Heart left ventricle (tissue), 16 donors: ENCODE results near the gene FFAR3. TPM values are rescaled to one million over a fixed set of nuclear protein-coding genes. Genes with fewer than 3 reads are reported as not detected.

Experiments
- ATAC-seq, 4 donors: fragments of 200-7000 bp; cut with Tn5 transposase; one replicate each; pipeline ENCODE4 v1.9.1; 2020 to 2022; ENCODE audit warnings: moderate library complexity in 4 of 4, mild to moderate bottlenecking in 3 of 4, moderate number of reproducible peaks in 1 of 4
- DNase-seq, 5 donors: peaks; one replicate each; pipeline ENCODE4 v3.0.0-alpha.2; 2020
- H3K27ac ChIP-seq, 12 donors: fragments of 200-600 bp; sonication (generic) in 4 of 12; one replicate each; pipeline versions ENCODE4 v1.5.0 to v1.8.0; 2016 to 2022; ENCODE audit warnings: mild to moderate bottlenecking in 2 of 12
- H3K27me3 ChIP-seq, 9 donors: fragments of 200-600 bp; sonication (generic) in 2 of 9; one replicate each; pipeline versions ENCODE4 v1.5.1 to v1.8.0; 2016 to 2022; ENCODE audit warnings: mild to moderate bottlenecking in 3 of 9
- H3K36me3 ChIP-seq, 9 donors: fragments of 200-600 bp; sonication (generic) in 2 of 9; one replicate each; pipeline versions ENCODE4 v1.5.0 to v1.8.0; 2018 to 2022; ENCODE audit warnings: mild to moderate bottlenecking in 2 of 9
- H3K4me1 ChIP-seq, 12 donors: fragments of 200-600 bp; sonication (generic) in 4 of 12; one replicate each; pipeline versions ENCODE4 v1.5.0 to v1.8.0; 2016 to 2022; ENCODE audit warnings: mild to moderate bottlenecking in 3 of 12
- H3K4me3 ChIP-seq, 12 donors: fragments of 200-600 bp; sonication (generic) in 4 of 12; one replicate each; pipeline versions ENCODE4 v1.5.0 to v1.8.0; 2017 to 2022; ENCODE audit warnings: mild to moderate bottlenecking in 9 of 12, moderate library complexity in 4 of 12
- H3K9me3 ChIP-seq, 12 donors: fragments of 200-600 bp; sonication (generic) in 4 of 12; one replicate each; pipeline versions ENCODE4 v1.5.0 to v1.8.0; 2016 to 2022; ENCODE audit warnings: mild to moderate bottlenecking in 1 of 12
- POLR2A ChIP-seq, 2 donors: fragments of 450-650 bp; IDR thresholded peaks; one replicate each; pipeline ENCODE4 v1.6.1; 2017; ENCODE audit warnings: antibody characterized with exemption in 2 of 2, mild to moderate bottlenecking in 2 of 2, moderate library complexity in 2 of 2
- WGBS, 4 donors: extraction: QIAGEN DNeasy Blood & Tissue Kit in 2 of 4; methylation state at CpG; one replicate each; pipeline versions ENCODE4 v1.1.5 to v1.1.7; 2013 to 2018; 5-methylcytosine and 5-hydroxymethylcytosine counted together
- intact Hi-C, 10 donors: fragments of 100-400 bp; cut with DNase I; formaldehyde crosslinking; loops; one replicate each; pipeline versions ENCODE4 v1.11.1 to v1.14.2; 2022
- polyA plus RNA-seq, 2 donors: library from polyadenylated mRNA; stranded (reverse); fragments of 200-250 nt; gene quantifications; one replicate each; pipeline ENCODE4 v1.2.3, GENCODE V29; 2013
- total RNA-seq, 9 donors: library from RNA; depleted of rRNA in 2 of 9; stranded (reverse); fragments of >200 nt in 2 of 9; fragmentation: NEBNext Ultra II Directional in 3 of 9; extraction: Animal tissue kit (Norgen Biotek cat#: 25700) in 3 of 9; gene quantifications; one replicate each; pipeline versions ENCODE4 v1.1.0 to v1.2.4, GENCODE V29; 2016 to 2023
- TF ChIP-seq, protein P1 (sequence below), 12 donors: fragments of 200-600 bp; sonication (generic) in 4 of 12; IDR thresholded peaks; one replicate each; pipeline versions ENCODE4 v1.5.0 to v1.8.0; 2018 to 2022; ENCODE audit warnings: antibody characterized with exemption in 12 of 12, mild to moderate bottlenecking in 5 of 12
- donor health status: ischemic (EF 13 %, LVEDD 7.1; RV severe dilation, severe dysfunction).
- donor health status: healthy with polysubstance abuse.
- donor health status: DM: no; HTN: yes; CAD: no.
- donor health status: DM: no; HTN: no; CAD: no.
- donor health status: ischemic (EF 25% LVEDD 6.9; RV normal size, moderate dysfunction).
- donor health status: ischemic (EF 25% LVEDD 5.7; RV mildly dilated, moderate dysfunction).
- donor health status: healthy.
- donor health status: DM: yes; HTN: yes; CAD: no.
- donor health status: ischemic (EF 35%, LVEDD 5.7; RV mildly dilated, moderate dysfunction).
- donor health status: nonischemic (EF 11% LVEDD 7.7; RV severe dilation, severe dysfunction).
- donor health status: DM: yes; HTN: yes; CAD: no.
- donor health status: PGD.
- donor health status: ischemic (EF 29% LVEDD 5.4; RV normal size, mild dysfunction).
- donor health status: nonischemic (EF 23%, LVEDD 6.1; RV moderate dilation, normal function).

The FFAR3 gene
- total and polyA plus RNA-seq, 11 donors, result 0.11 to 0.96 (median 0.15) TPM; not detected in 8

DNA sequence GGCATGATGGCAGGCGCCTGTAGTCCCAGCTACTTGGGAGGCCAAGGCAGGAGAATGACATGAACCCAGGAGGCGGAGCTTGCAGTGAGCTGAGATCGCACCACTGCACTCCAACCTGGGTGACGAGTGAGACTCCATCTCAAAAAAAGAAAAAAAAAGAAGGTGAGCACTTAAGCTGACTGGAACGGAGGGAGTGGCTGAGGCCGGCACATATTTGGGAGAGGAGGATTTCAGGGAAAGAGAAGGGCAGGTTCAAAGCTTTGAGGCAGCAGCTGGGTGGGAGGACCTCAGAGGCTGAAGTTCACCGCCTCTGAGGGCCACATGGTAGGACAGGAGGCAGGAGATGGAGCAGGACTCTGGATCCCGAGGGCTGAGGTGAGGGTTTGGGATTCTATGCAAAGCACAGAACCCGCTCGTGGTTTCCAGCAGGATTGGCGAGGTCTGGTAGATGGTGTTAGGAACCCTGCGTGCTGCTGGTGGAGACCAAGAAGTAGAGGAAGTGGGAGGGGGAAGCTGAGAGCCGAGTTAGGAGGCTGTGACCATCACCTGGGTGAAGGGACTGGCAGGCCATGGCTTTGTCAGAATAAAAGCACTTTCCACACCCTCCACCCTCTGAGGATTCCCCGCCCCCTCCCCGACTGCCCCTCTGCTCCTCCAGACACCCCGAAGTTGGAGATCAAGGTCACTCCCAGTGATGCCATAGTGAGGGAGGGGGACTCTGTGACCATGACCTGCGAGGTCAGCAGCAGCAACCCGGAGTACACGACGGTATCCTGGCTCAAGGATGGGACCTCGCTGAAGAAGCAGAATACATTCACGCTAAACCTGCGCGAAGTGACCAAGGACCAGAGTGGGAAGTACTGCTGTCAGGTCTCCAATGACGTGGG is 20.9 kb upstream of the FFAR3 start:
- Histone ChIP-seq H3K9me3 (no peaks in the 10 kb centered on the region), H3K27me3 (peaks cover 0 to 18% (median 3%) of the 10 kb centered on the region in 9 donors), H3K36me3 (no peaks in the 10 kb centered on the region), H3K27ac (no peak overlapping the region), H3K4me3 (no peak overlapping the region), H3K4me1 (no peaks in the 10 kb centered on the region)
- WGBS, 4 donors, result 79 to 86% (median 82%) methylated on average over 25 of the region's 25 CpGs
- TF ChIP-seq, protein P1, sequence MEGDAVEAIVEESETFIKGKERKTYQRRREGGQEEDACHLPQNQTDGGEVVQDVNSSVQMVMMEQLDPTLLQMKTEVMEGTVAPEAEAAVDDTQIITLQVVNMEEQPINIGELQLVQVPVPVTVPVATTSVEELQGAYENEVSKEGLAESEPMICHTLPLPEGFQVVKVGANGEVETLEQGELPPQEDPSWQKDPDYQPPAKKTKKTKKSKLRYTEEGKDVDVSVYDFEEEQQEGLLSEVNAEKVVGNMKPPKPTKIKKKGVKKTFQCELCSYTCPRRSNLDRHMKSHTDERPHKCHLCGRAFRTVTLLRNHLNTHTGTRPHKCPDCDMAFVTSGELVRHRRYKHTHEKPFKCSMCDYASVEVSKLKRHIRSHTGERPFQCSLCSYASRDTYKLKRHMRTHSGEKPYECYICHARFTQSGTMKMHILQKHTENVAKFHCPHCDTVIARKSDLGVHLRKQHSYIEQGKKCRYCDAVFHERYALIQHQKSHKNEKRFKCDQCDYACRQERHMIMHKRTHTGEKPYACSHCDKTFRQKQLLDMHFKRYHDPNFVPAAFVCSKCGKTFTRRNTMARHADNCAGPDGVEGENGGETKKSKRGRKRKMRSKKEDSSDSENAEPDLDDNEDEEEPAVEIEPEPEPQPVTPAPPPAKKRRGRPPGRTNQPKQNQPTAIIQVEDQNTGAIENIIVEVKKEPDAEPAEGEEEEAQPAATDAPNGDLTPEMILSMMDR (IDR thresholded peaks at IDR 0.05), result no peak
- no peak for TF ChIP-seq POLR2A (IDR thresholded peaks at IDR 0.05)
- intact Hi-C loops, result no loop called here
- peak in 1 of 5 donors; percentile 10 for DNase-seq
- no peak for ATAC-seq

DNA sequence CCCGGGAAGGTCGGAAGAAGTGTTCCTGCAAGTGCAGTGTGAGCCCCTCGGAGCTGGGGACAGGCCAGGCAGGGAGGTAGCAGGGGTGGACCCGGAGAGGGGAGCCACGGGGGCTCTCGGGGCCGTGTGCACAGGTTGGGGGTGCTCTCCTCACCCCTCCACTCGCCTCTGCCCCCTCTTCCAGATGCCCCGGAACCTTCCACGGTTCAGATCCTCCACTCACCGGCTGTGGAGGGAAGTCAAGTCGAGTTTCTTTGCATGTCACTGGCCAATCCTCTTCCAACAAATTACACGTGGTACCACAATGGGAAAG is 20.3 kb upstream of the FFAR3 start:
- Histone ChIP-seq H3K27ac (no peak overlapping the region), H3K27me3 (peaks cover 0 to 15% (median 0%) of the 10 kb centered on the region in 9 donors), H3K9me3 (no peaks in the 10 kb centered on the region), H3K36me3 (no peaks in the 10 kb centered on the region), H3K4me3 (no peak overlapping the region), H3K4me1 (no peaks in the 10 kb centered on the region)
- ATAC-seq (peak in 1 of 4 donors; percentile 12), DNase-seq (peak in 1 of 5 donors; percentile 20)
- intact Hi-C loops, result no loop called here
- WGBS, 4 donors, result 77 to 89% (median 83%) methylated on average over 13 of the region's 13 CpGs
- no peak for TF ChIP-seq POLR2A (IDR thresholded peaks at IDR 0.05)
- TF ChIP-seq, protein P1 (IDR thresholded peaks at IDR 0.05), result no peak

DNA sequence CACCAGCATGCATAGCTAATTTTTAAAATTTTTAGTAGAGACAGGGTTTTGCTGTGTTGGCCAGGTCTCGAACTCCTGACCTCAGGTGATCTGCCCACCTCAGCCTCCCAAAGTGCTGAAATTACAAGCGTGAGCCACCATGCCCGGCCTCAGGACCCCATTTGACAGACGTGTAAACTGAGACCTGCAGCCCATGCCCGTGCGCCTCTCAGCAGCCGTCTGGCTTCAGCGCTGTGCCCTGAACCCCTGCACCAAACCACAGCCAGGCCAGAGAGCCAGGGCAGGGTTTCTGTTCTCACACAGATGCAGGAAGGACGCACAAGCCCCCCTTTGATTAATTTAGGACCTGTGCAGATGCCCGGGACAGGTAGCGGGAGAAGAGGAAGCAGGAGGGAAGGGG is 17.8 kb upstream of the FFAR3 start:
- Histone ChIP-seq H3K9me3 (no peaks in the 10 kb centered on the region), H3K27me3 (peaks cover 0 to 3% (median 0%) of the 10 kb centered on the region in 9 donors), H3K4me1 (no peaks in the 10 kb centered on the region), H3K36me3 (no peaks in the 10 kb centered on the region), H3K27ac (no peak overlapping the region), H3K4me3 (no peak overlapping the region)
- WGBS, 4 donors, result 85 to 93% (median 89%) methylated on average over 11 of the region's 11 CpGs
- DNase-seq (no peak), ATAC-seq (no peak)
- intact Hi-C loops, result no loop called here
- no peak for TF ChIP-seq POLR2A (IDR thresholded peaks at IDR 0.05)
- TF ChIP-seq, protein P1 (IDR thresholded peaks at IDR 0.05), result no peak

DNA sequence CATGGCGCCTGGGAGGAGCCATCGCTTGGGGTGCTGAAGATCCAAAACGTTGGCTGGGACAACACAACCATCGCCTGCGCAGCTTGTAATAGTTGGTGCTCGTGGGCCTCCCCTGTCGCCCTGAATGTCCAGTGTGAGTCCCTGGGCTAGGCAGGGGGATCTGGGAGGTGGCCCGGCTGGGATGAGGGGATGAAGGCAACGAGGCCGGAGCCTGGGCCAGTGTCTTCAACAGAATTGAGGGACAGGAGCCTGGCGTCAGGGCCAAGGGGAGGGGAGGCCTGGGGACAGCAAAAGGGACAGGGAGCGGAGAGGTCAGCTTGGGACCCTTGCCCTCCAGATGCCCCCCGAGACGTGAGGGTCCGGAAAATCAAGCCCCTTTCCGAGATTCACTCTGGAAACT is 17.3 kb upstream of the FFAR3 start:
- 84 to 89% (median 86%) methylated on average over 16 of the region's 16 CpGs for WGBS, 4 donors
- TF ChIP-seq POLR2A (IDR thresholded peaks at IDR 0.05), result no peak
- TF ChIP-seq, protein P1 (IDR thresholded peaks at IDR 0.05), result no peak
- intact Hi-C loops, result no loop called here
- no peaks in the 10 kb centered on the region for H3K9me3 ChIP-seq
- H3K27ac ChIP-seq, result no peak overlapping the region
- H3K27me3 ChIP-seq, result peaks cover 0 to 5% (median 0%) of the 10 kb centered on the region in 9 donors
- peaks cover 0 to 2% (median 0%) of the 10 kb centered on the region in 12 donors for H3K4me1 ChIP-seq
- H3K4me3 ChIP-seq, result no peak overlapping the region
- no peak for DNase-seq
- no peak for ATAC-seq
- no peaks in the 10 kb centered on the region for H3K36me3 ChIP-seq
